Stimulated activated CD4-positive, alpha-beta T cell treated with anti-CD3 and anti-CD28 coated beads, Interleukin-2, amount 100 ng/mL, for 24 hours (primary cell): ENCODE data around the gene NOL4L.

Experiments used
- DNase-seq, 2 donors: peaks; one replicate each; pipeline ENCODE4 v3.0.0-alpha.2; 2020

The NOL4L gene

DNA sequence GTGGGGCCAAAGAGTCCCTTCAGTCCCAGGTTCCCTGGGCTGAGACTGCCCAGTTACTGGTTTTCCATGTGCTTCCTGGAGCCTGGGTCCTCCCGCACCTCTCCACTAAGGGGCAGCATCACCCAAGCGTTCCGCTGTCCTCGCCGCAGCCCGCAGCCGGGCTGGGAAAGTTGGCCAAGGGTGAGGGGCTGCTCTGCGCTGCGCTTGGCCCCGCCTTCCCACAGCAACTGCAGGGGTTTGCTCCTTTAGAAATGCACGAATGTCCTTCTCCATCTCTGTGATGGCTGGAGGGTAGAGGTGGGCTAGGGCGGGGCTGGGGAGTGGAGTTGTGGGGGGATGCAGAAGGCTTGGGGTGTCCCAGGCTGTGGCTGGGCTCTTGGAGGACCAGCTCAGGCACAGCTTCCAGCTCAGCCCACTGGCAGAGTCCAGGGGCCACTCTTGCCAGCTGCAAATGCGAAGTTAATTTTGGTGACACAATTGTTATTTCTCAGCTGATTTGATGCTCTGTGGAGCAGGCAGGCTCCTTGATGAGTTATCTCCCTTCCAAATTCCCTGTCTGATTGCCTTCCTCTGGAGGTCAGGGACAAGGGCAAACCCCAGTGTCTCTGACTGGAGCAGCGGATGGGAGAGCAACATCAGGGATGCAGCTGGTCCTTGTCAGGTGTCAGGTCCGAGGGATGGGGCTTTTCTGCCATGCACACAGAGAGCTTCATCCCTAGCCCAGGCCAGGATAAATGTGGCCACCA, 63.2 kb downstream of the NOL4L start:
- DNase-seq, result peak; percentile 78

DNA sequence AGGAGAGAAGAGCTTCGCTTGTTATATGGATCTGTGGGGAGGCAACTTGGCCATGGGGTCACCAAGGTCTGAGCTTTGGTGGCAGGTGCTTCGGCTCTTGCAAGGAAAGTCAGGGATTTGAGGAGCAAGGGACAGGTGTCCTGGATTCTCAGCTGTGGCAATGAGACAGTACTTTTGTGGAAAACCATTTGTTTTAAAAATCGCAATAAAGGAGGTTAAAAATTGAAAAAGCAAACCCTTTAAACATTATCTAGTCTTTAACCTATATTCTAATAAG, 64.3 kb downstream of the NOL4L start:
- no peak for DNase-seq

DNA sequence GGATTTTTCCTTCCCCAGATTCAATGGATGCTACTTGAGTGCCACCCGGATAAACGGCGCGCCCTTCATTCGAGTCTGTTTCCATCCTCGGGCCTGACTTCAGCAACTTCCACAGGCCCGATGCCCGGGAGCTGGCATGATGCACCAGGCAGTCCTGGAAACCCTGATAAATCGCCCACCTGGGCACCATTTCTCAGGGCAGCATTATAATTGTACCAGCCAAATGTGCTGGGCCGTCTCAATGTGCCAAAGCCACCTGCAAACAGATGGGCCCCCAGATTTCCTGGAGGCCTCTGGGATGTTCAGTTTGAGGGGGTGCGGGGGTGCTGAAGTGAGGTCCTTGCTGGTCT, 65.8 kb downstream of the NOL4L start:
- no peak for DNase-seq

DNA sequence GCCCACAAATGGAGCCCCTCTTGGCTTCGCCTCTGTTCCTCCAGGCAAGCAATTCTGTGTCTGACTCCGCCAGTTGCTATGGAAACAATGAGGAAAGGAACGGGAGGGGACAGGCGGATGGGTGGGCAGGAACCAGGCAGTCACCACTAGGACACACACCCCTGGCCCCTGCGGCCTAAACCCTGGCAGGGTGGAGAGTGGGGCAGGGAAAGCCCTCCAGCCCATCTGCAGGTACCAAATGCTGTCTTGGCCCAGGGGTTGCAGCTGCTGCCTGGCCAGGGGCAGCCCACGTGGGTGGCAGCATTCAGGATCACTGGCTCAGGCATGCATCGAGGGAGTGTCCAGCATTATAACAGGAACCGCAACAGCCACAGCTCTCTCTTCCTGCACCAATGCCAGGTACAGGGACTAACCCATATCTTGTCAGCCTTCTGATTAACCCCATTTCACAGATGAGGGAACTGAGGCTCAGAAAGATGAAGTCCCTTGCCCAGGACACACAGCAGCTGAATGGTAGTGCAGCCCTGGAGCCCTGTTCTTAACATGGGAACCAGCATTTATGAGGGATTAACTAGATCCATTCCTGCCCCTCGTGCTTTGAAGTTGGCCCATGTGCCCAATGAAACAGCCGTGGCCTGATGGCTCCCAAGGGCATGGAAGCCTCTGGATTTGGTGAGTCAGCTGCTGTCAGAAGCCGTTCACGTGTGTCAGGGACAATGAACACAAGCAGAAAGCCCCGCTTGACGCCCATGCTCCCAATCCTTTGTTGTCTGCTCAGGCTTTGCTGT, 66.3 kb downstream of the NOL4L start:
- no peak for DNase-seq

DNA sequence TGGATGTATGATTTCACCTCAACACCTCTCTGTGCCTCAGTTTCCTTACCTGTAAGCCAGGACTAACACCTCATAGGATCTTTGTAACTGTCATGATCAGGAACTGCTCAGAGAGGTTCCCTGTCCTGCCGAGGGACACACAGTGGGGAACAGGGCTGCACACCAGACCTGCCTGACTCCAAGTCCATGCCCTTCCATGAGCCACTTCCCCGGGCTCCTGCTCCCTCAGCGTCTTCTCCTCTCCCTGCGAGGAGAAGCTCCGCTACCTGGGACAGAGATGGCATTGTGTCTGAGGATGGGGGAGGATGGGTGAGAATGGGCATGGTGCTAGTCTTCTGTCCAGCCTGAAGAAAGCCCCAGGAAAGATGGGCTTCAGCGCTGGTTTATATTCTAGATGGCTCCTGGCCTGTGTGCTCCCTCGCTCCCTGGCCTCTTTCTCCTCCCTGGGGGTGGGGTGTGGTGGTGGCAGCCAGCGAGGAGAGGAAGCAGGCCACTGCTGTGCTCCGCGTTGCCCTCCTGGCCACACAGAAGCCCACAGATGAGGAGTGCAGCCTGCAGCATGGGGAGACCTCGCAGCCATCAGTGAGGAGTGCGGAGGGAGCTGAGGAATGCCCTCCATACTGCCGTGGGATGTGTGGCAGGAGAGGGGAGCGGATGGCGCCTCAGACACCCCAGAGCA, 67.1 kb downstream of the NOL4L start:
- no peak for DNase-seq

DNA sequence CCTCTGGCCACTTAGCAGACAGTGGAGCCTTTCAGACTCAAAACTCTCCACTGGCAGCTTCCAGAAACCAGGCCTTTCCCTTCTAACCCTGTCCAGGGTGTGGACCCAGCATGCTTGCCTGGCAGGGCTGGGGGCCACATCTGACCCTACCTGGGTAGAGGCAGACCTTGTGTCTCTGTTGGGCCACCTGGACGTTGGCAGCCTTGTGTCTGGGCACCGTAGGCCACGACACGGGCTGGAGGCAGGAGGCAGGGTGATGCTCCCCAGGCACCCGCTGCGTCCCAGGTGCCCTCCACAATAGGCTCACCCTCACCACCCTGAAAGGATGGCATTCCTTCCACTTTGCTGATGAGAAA, 67.6 kb downstream of the NOL4L start:
- DNase-seq, result no peak

DNA sequence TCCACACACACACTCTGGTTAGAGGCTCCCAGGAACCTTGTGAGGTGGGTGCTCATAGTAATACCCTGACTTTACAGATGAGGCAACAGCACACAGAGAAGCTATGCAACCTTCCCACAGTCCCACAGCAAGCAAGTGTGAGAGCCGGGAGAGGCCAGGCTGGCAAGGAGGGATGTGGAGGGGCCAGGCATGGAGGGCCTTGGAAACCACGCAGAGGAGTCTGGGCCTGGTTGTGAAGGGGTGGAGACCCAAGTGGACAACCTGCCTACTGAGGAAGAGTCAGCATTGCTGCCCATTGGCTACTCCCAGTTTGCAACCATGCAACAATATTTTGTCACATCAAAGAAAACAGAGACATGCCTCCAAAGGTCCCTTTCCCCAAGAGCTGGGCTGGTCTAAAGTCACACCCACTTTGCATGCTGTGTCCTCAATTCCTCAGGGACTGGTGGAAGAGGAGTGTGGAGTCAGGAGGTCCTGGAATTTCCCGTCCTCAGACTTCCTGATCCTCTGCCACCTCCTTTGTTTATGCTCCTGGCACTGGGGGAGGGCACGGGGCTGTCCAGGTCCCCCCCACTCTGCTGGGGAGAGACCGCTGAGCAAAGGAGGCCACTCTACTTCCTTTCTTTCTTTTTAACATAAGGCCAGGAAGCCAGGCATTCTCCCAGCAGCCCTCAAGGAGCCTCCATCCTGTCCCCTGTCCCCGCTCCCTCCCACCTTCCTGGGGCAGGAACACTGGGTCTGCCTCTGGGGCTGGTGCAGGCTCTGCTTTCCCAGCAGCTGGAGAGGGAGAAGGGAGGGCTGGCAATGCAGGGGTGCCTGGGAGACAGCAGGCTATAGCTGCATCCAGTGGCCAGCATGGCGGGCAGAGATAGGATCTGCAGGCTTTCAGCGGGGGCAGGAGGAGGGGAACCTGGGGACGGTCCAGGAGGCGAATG, 68.3 kb downstream of the NOL4L start:
- no peak for DNase-seq

DNA sequence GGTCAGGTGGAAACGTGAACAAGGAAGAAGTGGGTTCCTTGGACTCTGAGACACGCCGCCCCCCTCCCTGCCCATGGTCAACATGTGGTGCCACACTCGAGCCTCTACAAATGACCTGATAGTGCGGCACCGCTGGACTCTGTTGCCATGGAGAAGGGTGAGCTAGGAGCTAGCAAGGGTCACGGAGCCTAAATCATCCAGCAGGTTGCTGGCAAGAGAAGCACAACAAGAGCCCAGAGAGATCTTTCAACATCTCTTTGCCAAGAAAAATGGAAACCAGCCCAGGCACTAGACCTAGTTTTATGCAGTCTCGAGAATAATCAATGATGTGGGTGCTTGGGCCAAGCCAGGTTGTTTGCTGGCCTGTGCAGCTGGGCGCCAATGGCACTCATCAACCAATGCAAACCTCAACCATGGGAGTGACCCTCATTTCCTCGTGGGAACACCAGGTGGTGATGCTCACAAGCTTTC, 69.5 kb downstream of the NOL4L start:
- DNase-seq, result no peak

DNA sequence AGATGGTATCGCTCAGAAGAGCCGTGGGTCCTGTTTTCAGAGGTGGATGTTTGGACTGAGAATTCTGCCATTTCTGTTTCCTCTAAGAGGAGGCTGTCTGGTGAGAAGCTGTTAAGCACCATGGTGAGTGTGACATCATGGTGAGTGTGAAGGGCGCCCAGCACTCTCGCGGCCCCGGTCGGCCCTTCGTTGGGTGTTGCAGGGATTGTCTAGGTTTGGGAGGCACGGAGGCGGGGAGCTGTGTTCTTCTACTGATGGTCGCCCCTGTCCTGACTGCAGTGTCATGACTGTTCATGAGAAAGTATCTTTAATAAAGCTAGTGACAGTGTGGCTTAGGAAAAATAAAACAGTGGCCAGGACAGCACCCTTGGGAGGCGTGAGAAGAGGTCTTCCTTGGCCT, 70.4 kb downstream of the NOL4L start:
- no peak for DNase-seq

DNA sequence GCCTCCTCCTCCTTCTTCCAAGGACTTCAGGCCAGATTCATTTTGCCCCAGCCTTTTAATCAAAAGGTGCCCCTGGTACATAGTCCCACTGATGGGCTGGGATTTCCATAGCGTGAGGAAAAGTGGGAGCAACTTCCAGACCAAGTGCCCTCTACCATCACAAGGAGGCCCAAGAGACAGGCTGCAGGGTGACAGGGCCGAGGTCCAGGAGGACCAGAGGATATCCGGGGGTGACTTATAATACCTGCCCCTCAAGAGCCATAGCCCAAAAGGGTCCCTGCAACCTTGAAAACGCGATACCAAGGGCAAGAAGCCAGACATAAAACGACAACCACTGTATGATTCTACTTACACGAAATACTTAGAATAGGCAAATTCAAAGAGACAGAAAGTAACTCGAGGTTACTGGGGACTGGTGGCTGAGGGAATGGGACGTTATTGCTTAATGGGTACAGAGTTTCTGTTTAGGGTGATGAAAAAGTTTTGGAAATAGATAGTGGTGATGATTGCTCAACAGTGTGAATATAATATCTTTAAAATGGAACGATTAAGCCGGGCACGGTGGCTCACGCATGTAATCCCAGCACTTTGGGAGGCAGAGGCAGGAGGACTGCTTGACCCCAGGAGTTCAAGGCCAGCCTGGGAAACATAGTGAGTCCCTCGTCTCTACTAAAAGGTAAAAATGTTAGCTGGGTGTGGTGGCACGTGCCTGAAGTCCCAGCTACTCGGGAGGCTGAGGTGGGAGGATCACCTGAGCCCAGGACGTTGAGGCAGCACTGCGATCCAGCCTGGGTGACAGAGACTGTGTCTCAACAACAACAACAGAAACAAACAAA, 71.9 kb downstream of the NOL4L start:
- no peak for DNase-seq

DNA sequence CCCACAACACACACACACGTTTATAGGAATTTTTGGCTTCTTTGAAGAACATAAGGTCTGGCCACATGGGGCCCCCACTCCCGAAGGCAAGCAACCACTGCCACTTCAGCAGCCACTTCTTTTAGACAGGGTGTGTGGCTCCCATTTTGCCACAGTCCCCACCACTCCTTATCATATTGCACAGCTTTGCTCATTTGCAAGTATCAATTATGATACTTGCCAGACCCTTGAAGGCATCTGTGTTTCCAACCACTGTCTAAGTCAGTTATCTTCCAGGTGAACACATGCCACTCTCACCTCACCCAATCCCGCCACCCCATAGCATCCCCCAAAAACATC, 73.1 kb downstream of the NOL4L start:
- DNase-seq, result no peak

DNA sequence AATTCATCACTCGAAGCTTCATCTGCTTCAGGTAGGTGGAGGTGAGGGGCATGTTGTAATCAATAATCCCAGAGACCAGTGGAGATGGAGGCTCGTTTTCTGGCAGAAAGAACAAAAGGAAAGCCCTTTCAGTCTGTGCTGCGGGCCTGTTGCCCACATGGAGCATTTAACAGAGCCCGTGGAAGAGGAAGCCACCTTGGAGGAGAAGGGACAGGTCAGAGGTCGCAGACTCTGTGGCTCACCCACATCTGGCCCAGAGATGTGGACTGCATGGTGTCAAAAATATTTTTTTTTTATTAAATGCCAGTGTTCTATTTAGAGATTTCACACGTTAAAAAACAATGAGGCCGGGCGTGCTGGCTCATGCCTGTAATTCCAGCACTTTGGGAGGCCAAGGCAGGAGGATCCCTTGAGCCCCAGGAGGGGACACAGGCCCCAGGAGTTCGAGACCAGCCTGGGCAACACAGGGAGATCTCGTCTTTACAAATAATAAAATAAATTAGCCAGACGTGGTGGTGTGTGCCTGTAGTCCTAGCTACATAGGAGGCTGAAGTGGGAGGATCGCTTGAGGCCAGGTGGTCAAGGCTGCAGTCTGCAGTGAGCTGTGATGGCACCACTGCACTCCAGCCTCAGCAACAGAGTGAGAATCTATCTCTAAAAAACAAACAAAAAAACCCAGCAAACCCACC, 73.6 kb downstream of the NOL4L start:
- DNase-seq, result no peak

DNA sequence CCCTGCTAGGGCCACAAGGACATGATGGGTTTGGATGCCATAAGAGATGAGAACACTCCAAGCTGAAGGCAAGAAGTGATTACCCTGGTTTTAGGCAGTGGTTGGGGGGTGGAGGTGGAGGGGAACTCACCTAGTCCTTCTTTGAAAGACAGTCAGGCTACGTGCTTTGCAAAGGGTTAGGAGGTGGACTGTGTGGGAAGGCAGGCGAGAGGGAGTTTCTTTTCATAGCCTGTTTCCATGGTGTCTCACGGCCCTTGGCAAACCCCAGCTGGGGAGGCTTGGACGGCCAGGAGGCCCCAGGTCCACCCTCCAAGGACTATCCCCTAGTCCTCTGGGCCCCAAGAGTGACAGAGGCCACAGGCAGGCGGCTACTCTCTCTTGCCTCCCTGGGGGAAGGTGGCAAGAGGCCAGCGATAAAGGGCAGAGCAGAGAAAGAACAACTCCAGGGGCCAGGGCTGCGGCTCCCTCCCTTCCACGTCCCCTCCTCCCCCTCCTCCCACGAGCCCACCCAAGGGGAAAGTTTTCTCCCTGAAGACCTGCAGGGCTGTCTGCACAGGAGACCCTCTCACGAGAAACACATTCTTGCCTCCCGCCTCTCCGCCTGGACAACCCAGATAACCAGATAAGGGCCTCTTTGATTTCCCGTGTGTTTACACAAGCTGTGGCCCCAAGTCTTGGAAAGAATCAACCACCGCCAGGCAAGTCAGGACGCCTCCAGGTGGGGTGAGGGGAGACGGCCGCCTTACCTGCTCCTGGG, 74.4 kb downstream of the NOL4L start:
- DNase-seq, result peak in 1 of 2 donors; percentile 11

DNA sequence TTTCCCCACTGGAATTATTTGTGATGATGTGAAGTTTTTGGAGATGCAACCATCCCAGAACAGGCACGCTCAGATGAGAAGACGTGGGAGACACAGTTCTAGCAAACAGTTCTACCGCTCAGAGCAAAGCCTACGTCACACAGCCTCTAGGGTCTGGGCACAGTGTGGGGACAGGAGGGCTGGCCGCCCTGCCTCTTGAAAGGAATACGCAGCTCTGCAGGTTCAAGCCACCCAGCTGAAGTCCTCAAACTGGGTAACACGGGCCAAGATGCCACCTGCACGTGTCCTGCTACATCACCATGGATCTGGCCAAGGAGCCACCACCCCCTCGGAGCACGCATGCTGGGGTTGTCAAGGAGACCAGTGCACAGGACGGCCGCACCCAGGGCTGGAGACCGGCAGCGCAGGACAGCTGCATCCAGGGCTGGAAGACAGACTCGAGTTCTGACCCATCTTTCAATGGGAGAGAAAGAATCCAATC, 75.0 kb downstream of the NOL4L start:
- DNase-seq, result peak in 1 of 2 donors; percentile 23

DNA sequence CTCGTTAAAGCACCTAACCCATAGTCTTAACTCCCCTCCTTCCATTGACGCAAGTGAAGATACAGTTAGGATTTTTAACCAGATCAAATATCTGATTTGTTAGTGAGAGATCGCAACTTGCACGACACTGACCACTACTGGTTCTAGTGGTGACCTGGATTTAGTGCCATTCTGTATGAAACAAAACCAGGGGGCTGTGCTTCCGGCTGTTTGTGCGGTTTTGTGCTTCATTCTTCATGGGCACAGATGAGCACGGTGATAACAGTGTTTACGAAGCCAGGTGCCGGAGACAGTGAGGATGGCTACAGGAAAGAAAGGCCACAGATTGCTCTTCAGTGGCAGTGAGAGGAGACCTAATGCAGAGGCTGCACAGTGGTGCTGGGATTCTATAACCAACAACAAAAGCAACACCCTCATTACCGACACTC, 75.5 kb downstream of the NOL4L start:
- peak; percentile 47 to 59 for DNase-seq

DNA sequence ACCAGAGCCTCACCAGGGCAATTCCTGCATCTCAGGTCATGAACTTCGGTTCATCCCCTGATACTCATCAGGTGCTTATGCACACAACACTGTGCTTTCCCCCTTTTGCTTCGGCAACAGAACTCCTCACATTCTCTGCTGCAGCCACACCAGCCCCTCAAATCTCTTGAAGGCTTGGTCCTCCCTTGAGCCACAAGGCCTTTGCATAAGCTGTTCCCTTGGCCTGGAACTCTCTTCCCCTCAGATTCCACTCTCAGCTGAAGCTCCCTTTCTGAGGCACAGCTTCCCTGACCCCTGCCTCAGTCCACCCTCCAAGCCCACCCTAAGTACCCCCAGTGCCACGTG, 76.4 kb downstream of the NOL4L start:
- DNase-seq, result no peak

DNA sequence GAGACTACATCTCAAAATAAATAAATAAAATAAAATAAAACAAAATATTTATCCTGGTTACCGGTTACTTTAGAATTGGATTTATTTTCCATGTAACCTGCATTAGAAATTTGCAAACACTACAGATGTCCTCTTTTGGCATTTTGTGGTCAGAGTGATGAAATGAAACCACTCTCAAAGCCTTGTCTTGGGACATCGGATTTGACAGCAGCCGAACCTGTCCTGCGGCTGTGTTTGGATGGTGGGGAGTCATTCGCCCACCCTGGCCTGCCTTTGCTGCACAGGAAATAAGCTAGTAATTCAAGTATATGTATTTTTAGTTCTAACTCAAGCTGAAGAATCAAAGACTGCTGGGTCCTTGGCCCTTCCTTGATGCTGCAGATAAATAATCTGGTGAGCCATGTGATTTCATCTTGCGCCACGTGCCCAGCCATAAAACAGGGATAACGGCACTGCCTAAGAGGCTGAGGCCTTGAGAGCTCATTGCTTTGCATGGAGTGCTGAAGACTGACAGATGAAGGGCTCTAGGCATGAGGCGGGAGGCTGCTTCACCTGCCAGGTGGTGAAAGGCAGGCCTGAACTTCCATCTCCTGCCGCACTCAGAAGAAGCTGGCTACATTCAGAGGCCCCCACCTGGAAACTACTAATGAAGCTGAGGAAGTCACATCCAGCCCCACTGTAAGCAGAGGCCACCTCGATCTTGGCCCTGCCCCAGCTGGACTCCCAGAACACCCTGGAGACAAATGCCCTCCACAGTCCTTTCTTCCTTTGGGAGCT, 76.9 kb downstream of the NOL4L start:
- no peak for DNase-seq

DNA sequence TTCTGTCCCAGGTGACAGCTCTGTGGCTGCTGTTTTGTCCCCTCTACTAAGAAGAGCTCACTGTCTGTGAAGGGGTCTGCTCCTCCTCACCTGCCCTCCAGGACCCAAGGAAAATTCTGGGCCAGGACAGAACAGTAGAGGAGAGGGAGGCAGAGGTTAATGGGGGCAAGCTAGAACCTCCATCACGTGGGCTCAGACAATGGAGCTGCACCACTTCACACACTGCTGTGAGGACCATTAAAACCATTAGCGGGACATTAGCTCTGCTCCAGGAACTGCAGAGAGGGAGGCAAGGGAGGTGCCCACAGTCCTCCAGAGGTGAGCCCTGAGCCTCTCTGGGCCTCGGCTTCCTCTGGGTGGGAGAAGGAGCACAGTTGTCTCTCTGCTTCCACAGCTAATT, 78.4 kb downstream of the NOL4L start:
- DNase-seq, result no peak

DNA sequence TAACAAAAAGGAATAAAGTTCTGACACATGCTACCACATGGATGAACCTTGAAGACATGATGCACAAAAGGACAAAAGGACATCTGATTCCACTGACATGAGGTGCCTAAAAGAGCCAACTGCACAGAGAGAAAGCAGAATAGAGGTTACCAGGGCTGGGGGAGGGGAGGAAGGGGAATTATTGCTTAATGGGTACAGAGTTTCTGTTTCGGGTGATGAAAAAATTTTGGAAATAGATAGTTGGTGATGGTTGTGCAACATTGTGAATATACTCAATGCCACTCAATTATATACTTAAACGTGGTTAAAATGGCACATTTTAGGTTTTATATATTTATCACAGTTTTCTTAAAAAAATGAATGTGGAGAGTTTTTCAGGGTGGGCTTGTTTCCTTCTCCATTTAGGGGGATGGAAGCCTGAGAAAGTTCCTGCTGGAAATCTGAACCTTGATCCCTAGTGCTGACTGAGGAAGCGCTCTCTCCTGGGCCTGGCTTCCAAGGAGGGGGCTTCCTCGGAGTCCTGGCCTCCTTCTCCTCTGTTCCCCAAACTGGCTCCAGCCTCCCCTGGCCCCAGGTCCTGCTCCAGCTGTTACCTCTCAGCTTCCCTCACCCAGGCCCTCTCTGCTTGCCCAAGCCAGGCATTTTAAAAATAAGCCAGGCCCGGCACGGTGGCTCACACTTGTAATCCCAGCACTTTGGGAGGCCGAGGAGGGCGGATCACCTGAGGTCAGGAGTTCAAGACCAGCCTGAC, 79.2 kb downstream of the NOL4L start:
- DNase-seq, result no peak
